DOHH2 (cell line): ENCODE measurements around the gene ZNF546.

Experiments used
- H3F3A ChIP-seq: fragments of 200-600 bp; sonication (generic), shearing (Covaris generic); 2 replicates; pipeline ENCODE4 v1.6.0; 2016; ENCODE audit warnings: antibody characterized with exemption, mild to moderate bottlenecking; ENCODE audit not compliant: control insufficient read depth, insufficient read depth
- H3K27ac ChIP-seq: fragments of 200-600 bp; sonication (generic); 2 replicates; pipeline ENCODE4 v1.5.1; 2014; ENCODE audit warnings: low read depth, mild to moderate bottlenecking, low read length, moderate library complexity
- H3K27me3 ChIP-seq: fragments of 200-600 bp; sonication (generic); 2 replicates; pipeline ENCODE4 v1.6.1; 2014; ENCODE audit warnings: mild to moderate bottlenecking, low read length, mixed read lengths; ENCODE audit not compliant: control insufficient read depth
- H3K36me3 ChIP-seq: fragments of 200-600 bp; sonication (generic); 2 replicates; pipeline ENCODE4 v1.6.1; 2014; ENCODE audit warnings: mild to moderate bottlenecking, low read length, moderate library complexity, mixed read lengths; ENCODE audit not compliant: control insufficient read depth
- H3K4me1 ChIP-seq: fragments of 200-600 bp; sonication (generic); 2 replicates; pipeline ENCODE4 v1.6.1; 2014; ENCODE audit warnings: mild to moderate bottlenecking, low read length, mixed read lengths; ENCODE audit not compliant: control insufficient read depth
- H3K4me2 ChIP-seq: fragments of 200-600 bp; sonication (generic); 2 replicates; pipeline ENCODE4 v1.6.0; 2014; ENCODE audit warnings: mild to moderate bottlenecking, low read length, moderate library complexity
- H3K4me3 ChIP-seq: fragments of 200-600 bp; sonication (generic); 2 replicates; pipeline ENCODE4 v1.5.1; 2014; ENCODE audit warnings: mild to moderate bottlenecking, low read length, mixed read lengths
- H3K79me2 ChIP-seq: fragments of 200-600 bp; sonication (generic); 2 replicates; pipeline ENCODE4 v1.6.1; 2014; ENCODE audit warnings: mild to moderate bottlenecking, low read length, mixed read lengths; ENCODE audit not compliant: control insufficient read depth
- H3K9me2 ChIP-seq: fragments of 200-600 bp; sonication (generic); replicated peaks from 2 replicates; pipeline ENCODE4 v1.6.1; 2014; ENCODE audit warnings: mild to moderate bottlenecking, low read length, mixed read lengths; ENCODE audit not compliant: control insufficient read depth
- H3K9me3 ChIP-seq: fragments of 200-600 bp; sonication (generic); 2 replicates; pipeline ENCODE4 v1.6.1; 2014; ENCODE audit warnings: antibody characterized with exemption, low read length, mixed read lengths; ENCODE audit not compliant: control insufficient read depth, insufficient read depth
- H4K20me1 ChIP-seq: fragments of 200-600 bp; sonication (generic); 2 replicates; pipeline ENCODE4 v1.6.0; 2014; ENCODE audit warnings: low read depth, mild to moderate bottlenecking, antibody characterized with exemption, low read length, moderate library complexity; ENCODE audit not compliant: control insufficient read depth, insufficient read depth
- EZH2phosphoT487 ChIP-seq: fragments of 200-600 bp; sonication (generic); IDR thresholded peaks from 2 replicates; pipeline ENCODE4 v1.6.1; 2017; ENCODE audit warnings: borderline replicate concordance, mild to moderate bottlenecking, antibody characterized with exemption, low read length, moderate library complexity, mixed read lengths
- TF ChIP-seq, protein P1 (sequence below): fragments of 200-600 bp; sonication (generic); IDR thresholded peaks from one replicate; pipeline ENCODE4 v1.5.1; 2014; ENCODE audit warnings: antibody characterized with exemption, mild to moderate bottlenecking, low read depth, low read length; ENCODE audit not compliant: poor library complexity, severe bottlenecking

ZNF546 gene

DNA sequence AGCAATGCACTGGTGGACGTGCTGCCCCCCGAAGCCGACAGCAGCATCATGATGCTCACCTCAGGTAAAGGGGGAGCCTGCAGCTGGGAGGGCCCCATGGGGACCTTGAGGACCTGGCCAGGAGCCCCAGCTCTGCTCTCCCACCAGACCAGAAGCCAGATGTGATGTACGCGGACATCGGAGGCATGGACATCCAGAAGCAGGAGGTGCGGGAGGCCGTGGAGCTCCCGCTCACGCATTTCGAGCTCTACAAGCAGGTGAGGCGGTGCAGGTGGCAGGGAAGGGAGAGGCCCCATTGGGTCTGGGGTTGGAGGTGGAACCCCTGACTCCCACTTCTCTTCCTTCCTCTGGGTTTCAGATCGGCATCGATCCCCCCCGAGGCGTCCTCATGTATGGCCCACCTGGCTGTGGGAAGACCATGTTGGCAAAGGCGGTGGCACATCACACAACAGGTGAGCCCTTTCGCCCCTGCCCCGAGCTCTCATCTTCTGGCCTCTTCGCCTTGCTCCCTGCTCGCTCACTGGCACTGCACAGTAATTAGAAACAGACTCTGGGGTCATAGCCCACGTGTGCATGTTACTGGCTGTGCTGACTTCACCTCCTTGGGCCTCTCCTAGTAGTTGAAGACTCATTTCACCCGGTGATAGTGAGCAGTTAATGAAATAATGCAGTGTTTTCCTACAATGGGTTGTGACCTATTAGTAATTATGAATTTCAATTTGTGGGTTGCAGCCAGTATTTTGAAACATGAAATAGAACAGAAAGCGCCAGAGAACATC is 22.3 kb upstream of the ZNF546 start:
- H3K79me2 ChIP-seq = peaks cover 31% of the 10 kb centered on the region
- no peak overlapping the region for H3K27ac ChIP-seq
- H4K20me1 ChIP-seq = no peaks in the 10 kb centered on the region
- no peaks in the 10 kb centered on the region for H3F3A ChIP-seq
- no peak overlapping the region for H3K4me3 ChIP-seq
- no peaks in the 10 kb centered on the region for H3K27me3 ChIP-seq
- TF ChIP-seq, protein P1, sequence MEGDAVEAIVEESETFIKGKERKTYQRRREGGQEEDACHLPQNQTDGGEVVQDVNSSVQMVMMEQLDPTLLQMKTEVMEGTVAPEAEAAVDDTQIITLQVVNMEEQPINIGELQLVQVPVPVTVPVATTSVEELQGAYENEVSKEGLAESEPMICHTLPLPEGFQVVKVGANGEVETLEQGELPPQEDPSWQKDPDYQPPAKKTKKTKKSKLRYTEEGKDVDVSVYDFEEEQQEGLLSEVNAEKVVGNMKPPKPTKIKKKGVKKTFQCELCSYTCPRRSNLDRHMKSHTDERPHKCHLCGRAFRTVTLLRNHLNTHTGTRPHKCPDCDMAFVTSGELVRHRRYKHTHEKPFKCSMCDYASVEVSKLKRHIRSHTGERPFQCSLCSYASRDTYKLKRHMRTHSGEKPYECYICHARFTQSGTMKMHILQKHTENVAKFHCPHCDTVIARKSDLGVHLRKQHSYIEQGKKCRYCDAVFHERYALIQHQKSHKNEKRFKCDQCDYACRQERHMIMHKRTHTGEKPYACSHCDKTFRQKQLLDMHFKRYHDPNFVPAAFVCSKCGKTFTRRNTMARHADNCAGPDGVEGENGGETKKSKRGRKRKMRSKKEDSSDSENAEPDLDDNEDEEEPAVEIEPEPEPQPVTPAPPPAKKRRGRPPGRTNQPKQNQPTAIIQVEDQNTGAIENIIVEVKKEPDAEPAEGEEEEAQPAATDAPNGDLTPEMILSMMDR = no peak
- TF ChIP-seq EZH2phosphoT487 = no peak
- H3K36me3 ChIP-seq = peaks cover 65% of the 10 kb centered on the region
- peaks cover 19% of the 10 kb centered on the region for H3K4me1 ChIP-seq
- H3K9me2 ChIP-seq = no peaks in the 10 kb centered on the region
- H3K9me3 ChIP-seq = no peaks in the 10 kb centered on the region
- H3K4me2 ChIP-seq = no peak overlapping the region

DNA sequence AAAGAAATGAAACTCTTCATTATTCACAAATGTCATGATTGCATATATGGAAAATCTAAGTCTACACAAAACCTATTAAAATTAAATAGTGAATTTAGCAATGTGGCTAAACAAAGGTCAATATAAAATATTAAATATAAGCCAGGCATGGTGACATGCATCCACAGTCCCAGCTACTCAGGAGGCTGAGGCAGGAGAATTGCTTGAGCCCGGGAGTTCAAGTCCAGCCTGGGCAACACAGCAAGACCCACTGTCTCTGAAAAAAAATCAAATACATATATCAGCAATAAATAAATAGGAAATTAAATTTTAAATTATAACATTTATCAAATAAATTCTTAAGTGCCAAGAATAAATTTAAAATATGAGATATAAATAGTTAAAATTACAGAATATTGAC is 14.0 kb upstream of the ZNF546 start:
- peaks cover 14% of the 10 kb centered on the region for H3F3A ChIP-seq
- H3K4me3 ChIP-seq = no peak overlapping the region
- H4K20me1 ChIP-seq = no peaks in the 10 kb centered on the region
- peaks cover 60% of the 10 kb centered on the region for H3K79me2 ChIP-seq
- no peak overlapping the region for H3K27ac ChIP-seq
- no peak for TF ChIP-seq EZH2phosphoT487
- TF ChIP-seq, protein P1 = no peak
- peaks cover 83% of the 10 kb centered on the region for H3K36me3 ChIP-seq
- no peak overlapping the region for H3K4me2 ChIP-seq
- peaks cover 37% of the 10 kb centered on the region for H3K9me3 ChIP-seq
- H3K4me1 ChIP-seq = no peaks in the 10 kb centered on the region
- no peaks in the 10 kb centered on the region for H3K27me3 ChIP-seq
- H3K9me2 ChIP-seq = no peaks in the 10 kb centered on the region

DNA sequence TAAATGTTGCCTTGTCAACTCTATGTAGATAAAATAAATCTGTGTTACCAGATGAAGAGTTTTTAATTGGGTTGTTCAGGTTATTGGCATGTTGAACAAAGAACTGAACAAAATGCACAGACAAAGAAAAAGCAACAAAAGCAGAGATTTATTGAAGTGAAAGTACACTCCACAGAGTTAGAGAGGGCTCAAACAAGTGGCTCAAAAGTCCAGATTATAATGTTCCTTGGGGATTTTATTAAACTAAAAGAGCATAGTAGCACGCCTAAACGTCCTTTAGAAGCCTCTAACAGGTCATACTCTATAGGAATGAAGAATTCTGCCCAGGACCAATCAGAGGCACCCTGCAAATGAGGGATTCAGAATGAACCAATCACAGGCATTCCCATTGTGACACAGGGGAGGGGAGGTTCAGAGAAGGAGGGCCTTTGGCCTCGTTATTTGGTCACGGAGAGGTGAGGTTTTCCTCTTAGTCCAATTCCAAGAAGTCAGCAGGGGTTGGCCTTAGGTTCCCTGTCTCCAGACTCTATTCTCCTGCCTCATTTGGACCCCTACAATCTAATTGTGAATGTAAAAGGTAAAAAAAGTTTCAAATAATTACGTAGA is 13.1 kb upstream of the ZNF546 start:
- no peak for TF ChIP-seq EZH2phosphoT487
- TF ChIP-seq, protein P1 = no peak
- no peak overlapping the region for H3K4me3 ChIP-seq
- peaks cover 14% of the 10 kb centered on the region for H3F3A ChIP-seq
- H4K20me1 ChIP-seq = no peaks in the 10 kb centered on the region
- H3K36me3 ChIP-seq = peaks cover 74% of the 10 kb centered on the region
- H3K27me3 ChIP-seq = no peaks in the 10 kb centered on the region
- H3K9me2 ChIP-seq = no peaks in the 10 kb centered on the region
- H3K79me2 ChIP-seq = peaks cover 68% of the 10 kb centered on the region
- peaks cover 37% of the 10 kb centered on the region for H3K9me3 ChIP-seq
- no peak overlapping the region for H3K4me2 ChIP-seq
- H3K27ac ChIP-seq = no peak overlapping the region
- no peaks in the 10 kb centered on the region for H3K4me1 ChIP-seq
